WTC11 (cell line): ENCODE measurements around the gene CMTM6. TPM values are rescaled to one million over a fixed set of nuclear protein-coding genes. Genes with fewer than 3 reads are reported as not detected.

Experiments
- ATAC-seq: fragments of 200-7000 bp; cut with Tn5 transposase; 2 replicates; pipeline ENCODE4 v1.10.0; 2021; ENCODE audit warnings: mild to moderate bottlenecking, moderate library complexity
- CTCF ChIA-PET: fragments of 300-600 bp; sonication (Branson Sonifier 250); formaldehyde crosslinking; loops from one replicate; lab custom pipeline; 2021; ENCODE audit warnings: antibody characterized with exemption; lab: Charles Lee
- POLR2A ChIA-PET: fragments of 350-600 bp; sonication (Branson Sonifier 250); formaldehyde crosslinking; loops from one replicate; lab custom pipeline; 2021; ENCODE audit warnings: antibody characterized with exemption; lab: Charles Lee
- DNase-seq: peaks from one replicate; pipeline ENCODE4 v3.0.0; 2021; ENCODE audit warnings: low spot score
- H3K27ac Mint-ChIP-seq: 2 replicates; pipeline ENCODE4 v1.8.0; 2021; ENCODE audit warnings: mixed read lengths
- H3K27me3 Mint-ChIP-seq: 2 replicates; pipeline ENCODE4 v1.8.0; 2021; ENCODE audit warnings: low read depth, mild to moderate bottlenecking, moderate library complexity, mixed read lengths
- H3K36me3 Mint-ChIP-seq: 2 replicates; pipeline ENCODE4 v1.8.0; 2021; ENCODE audit warnings: mixed read lengths
- H3K4me1 Mint-ChIP-seq: 2 replicates; pipeline ENCODE4 v1.8.0; 2022; ENCODE audit warnings: mixed read lengths
- H3K4me3 Mint-ChIP-seq: 2 replicates; pipeline ENCODE4 v1.8.0; 2021; ENCODE audit warnings: mild to moderate bottlenecking, moderate library complexity, mixed read lengths
- H3K9me3 Mint-ChIP-seq: 2 replicates; pipeline ENCODE4 v1.8.0; 2021; ENCODE audit warnings: mixed read lengths
- ATF1 ChIP-seq: sonication (generic); formaldehyde crosslinking; IDR thresholded peaks from 2 replicates; pipeline ENCODE4 v1.8.1; 2023; ENCODE audit warnings: mild to moderate bottlenecking, moderate library complexity, missing genetic modification reagents
- ETV6 ChIP-seq: sonication (generic); formaldehyde crosslinking; IDR thresholded peaks from 2 replicates; pipeline ENCODE4 v1.8.1; 2022; ENCODE audit warnings: mild to moderate bottlenecking, missing genetic modification reagents
- FOXK1 ChIP-seq: sonication (generic); formaldehyde crosslinking; IDR thresholded peaks from 2 replicates; pipeline ENCODE4 v1.8.0; 2022; ENCODE audit warnings: mild to moderate bottlenecking, moderate library complexity, missing genetic modification reagents
- FOXP1 ChIP-seq: sonication (generic); formaldehyde crosslinking; IDR thresholded peaks from 2 replicates; pipeline ENCODE4 v1.8.0; 2022; ENCODE audit warnings: missing genetic modification reagents, mild to moderate bottlenecking, moderate library complexity, borderline replicate concordance
- FOXP4 ChIP-seq: sonication (generic); formaldehyde crosslinking; IDR thresholded peaks from 2 replicates; pipeline ENCODE4 v1.8.0; 2022; ENCODE audit warnings: mild to moderate bottlenecking, missing genetic modification reagents
- HMGA2 ChIP-seq: fragments of 250-450 bp; sonication (Bioruptor Pico); IDR thresholded peaks from 2 replicates; pipeline ENCODE4 v1.4.0; 2021; ENCODE audit warnings: mild to moderate bottlenecking, moderate library complexity
- IRF2 ChIP-seq: sonication (generic); formaldehyde crosslinking; IDR thresholded peaks from 2 replicates; pipeline ENCODE4 v1.8.0; 2022; ENCODE audit warnings: low read depth, missing genetic modification reagents, borderline replicate concordance
- MXD4 ChIP-seq: fragments of 250-450 bp; sonication (Bioruptor Pico); IDR thresholded peaks from 2 replicates; pipeline ENCODE4 v1.8.0; 2021; ENCODE audit warnings: mild to moderate bottlenecking, moderate library complexity, borderline replicate concordance
- NFYB ChIP-seq: sonication (generic); formaldehyde crosslinking; conservative IDR thresholded peaks from 2 replicates; pipeline ENCODE4 v1.8.0; 2022; ENCODE audit warnings: low read depth, missing genetic modification reagents
- NR2C2 ChIP-seq: sonication (generic); formaldehyde crosslinking; IDR thresholded peaks from 2 replicates; pipeline ENCODE4 v1.8.0; 2022; ENCODE audit warnings: mild to moderate bottlenecking, missing genetic modification reagents
- OVOL2 ChIP-seq: fragments of 250-450 bp; sonication (Bioruptor Pico); IDR thresholded peaks from 2 replicates; pipeline ENCODE4 v1.9.0; 2021; ENCODE audit warnings: mild to moderate bottlenecking, borderline replicate concordance
- TCF7 ChIP-seq: sonication (generic); formaldehyde crosslinking; IDR thresholded peaks from 2 replicates; pipeline ENCODE4 v1.8.0; 2022; ENCODE audit warnings: mild to moderate bottlenecking, low read depth, missing genetic modification reagents, moderate library complexity
- ZNF121 ChIP-seq: sonication (generic); formaldehyde crosslinking; IDR thresholded peaks from 2 replicates; pipeline ENCODE4 v1.8.0; 2023; ENCODE audit warnings: missing genetic modification reagents
- ZNF396 ChIP-seq: fragments of 250-450 bp; sonication (Bioruptor Pico); IDR thresholded peaks from 2 replicates; pipeline ENCODE4 v1.8.0; 2021; ENCODE audit warnings: mild to moderate bottlenecking, moderate library complexity, borderline replicate concordance
- ZNF423 ChIP-seq: fragments of 250-450 bp; sonication (Bioruptor Pico); IDR thresholded peaks from 2 replicates; pipeline ENCODE4 v2.1.2; 2022; ENCODE audit warnings: mild to moderate bottlenecking, moderate library complexity
- ZNF425 ChIP-seq: fragments of 250-450 bp; sonication (Bioruptor Pico); conservative IDR thresholded peaks from 2 replicates; pipeline ENCODE4 v1.9.0; 2021; ENCODE audit warnings: mild to moderate bottlenecking
- ZNF532 ChIP-seq: fragments of 250-450 bp; sonication (Bioruptor Pico); IDR thresholded peaks from 2 replicates; pipeline ENCODE4 v1.9.0; 2021; ENCODE audit warnings: mild to moderate bottlenecking, borderline replicate concordance
- ZNF671 ChIP-seq: fragments of 250-450 bp; sonication (Bioruptor Pico); IDR thresholded peaks from 2 replicates; pipeline ENCODE4 v1.8.0; 2021; ENCODE audit warnings: mild to moderate bottlenecking
- total RNA-seq: library from RNA; stranded (reverse); gene quantifications from 3 replicates; pipeline ENCODE4 v1.2.3, GENCODE V29; 2021

Gene CMTM6
- total RNA-seq, 1 experiment from 2014 or later: 42.3 TPM

GRCh38 chr3:32498992-32499391 lies 3.7 kb downstream of the CMTM6 start:
- H3K27me3 Mint-ChIP-seq: no peaks in the 10 kb centered on the region
- DNase-seq (no peak), ATAC-seq (no peak)
- H3K36me3 Mint-ChIP-seq: peaks cover 3% of the 10 kb centered on the region
- no peak overlapping the region for H3K27ac Mint-ChIP-seq
- no peak overlapping the region for H3K4me3 Mint-ChIP-seq
- no peak for TF ChIP-seq TCF7 (CRISPR knock-in tag)
- no peak for TF ChIP-seq FOXP1
- no peak for TF ChIP-seq MXD4 (CRISPR knock-in tag)
- TF ChIP-seq ATF1 (CRISPR knock-in tag): no peak
- no peak for TF ChIP-seq NFYB
- TF ChIP-seq FOXK1 (CRISPR knock-in tag): no peak
- ChIA-PET POLR2A (interaction anchor here (0.7 kb wide), 2 partner anchors 75 to 737 kb away, joined by 3 to 6 read pairs; no protein-coding TSS in a partner anchor), CTCF (interaction anchor here (1.0 kb wide), 1 partner anchor 31 kb away, joined by 5 read pairs; no protein-coding TSS in a partner anchor)
- H3K9me3 Mint-ChIP-seq: peaks cover under 1% of the 10 kb centered on the region; the same call in 1 of the 2 replicates
- peaks cover 30% of the 10 kb centered on the region for H3K4me1 Mint-ChIP-seq

- DNase-seq (no peak), ATAC-seq (no peak)
- H3K4me1 Mint-ChIP-seq: peaks cover 22% of the 10 kb centered on the region
- ChIA-PET POLR2A (interaction anchor here (0.7 kb wide), 2 partner anchors 75 to 736 kb away, joined by 3 to 6 read pairs; no protein-coding TSS in a partner anchor), CTCF (no interaction called here)
- TF ChIP-seq HMGA2 (CRISPR knock-in tag): no peak
- TF ChIP-seq ZNF671 (CRISPR knock-in tag): no peak
- TF ChIP-seq FOXP4 (CRISPR knock-in tag): no peak
- no peak for TF ChIP-seq ZNF532
- TF ChIP-seq ZNF121 (CRISPR knock-in tag): no peak
- no peak for TF ChIP-seq ZNF396 (CRISPR knock-in tag)
- no peak for TF ChIP-seq ETV6
- no peak for TF ChIP-seq OVOL2 (CRISPR knock-in tag)
- no peak overlapping the region for H3K4me3 Mint-ChIP-seq
- no peaks in the 10 kb centered on the region for H3K27me3 Mint-ChIP-seq
- peak overlapping the region; percentile 3; the same call in 1 of the 2 replicates for H3K27ac Mint-ChIP-seq
- peaks cover 3% of the 10 kb centered on the region for H3K36me3 Mint-ChIP-seq
- H3K9me3 Mint-ChIP-seq: no peaks in the 10 kb centered on the region
Observed at GRCh38 chr3:32498252-32498651, 4.4 kb downstream of the CMTM6 start.

- ATAC-seq (no peak), DNase-seq (no peak)
- Mint-ChIP-seq H3K4me3 (no peak overlapping the region), H3K27ac (no peak overlapping the region), H3K36me3 (peaks cover 3% of the 10 kb centered on the region), H3K4me1 (peaks cover 5% of the 10 kb centered on the region), H3K9me3 (no peaks in the 10 kb centered on the region), H3K27me3 (no peaks in the 10 kb centered on the region)
- ChIA-PET CTCF (no interaction called here), POLR2A (no interaction called here)
- TF ChIP-seq NR2C2: no peak
- no peak for TF ChIP-seq ETV6
- TF ChIP-seq ZNF425 (CRISPR knock-in tag): no peak
- no peak for TF ChIP-seq ZNF423 (CRISPR knock-in tag)
- TF ChIP-seq IRF2 (CRISPR knock-in tag): no peak
- TF ChIP-seq OVOL2 (CRISPR knock-in tag): no peak
Observed at GRCh38 chr3:32495609-32496008, 7.0 kb downstream of the CMTM6 start.
